Lower lobe of right lung (tissue), 2 donors: Measurements from ENCODE around the gene DNM3. TPM values are rescaled to one million over a fixed set of nuclear protein-coding genes. Genes with fewer than 3 reads are reported as not detected.

Source experiments
- ATAC-seq, 2 donors: fragments of 200-7000 bp; cut with Tn5 transposase; one replicate each; pipeline ENCODE4 v1.9.1; 2020 to 2022; ENCODE audit warnings: mild to moderate bottlenecking in 2 of 2, moderate library complexity in 2 of 2
- DNase-seq: peaks from one replicate; pipeline ENCODE4 v3.0.0-alpha.2; 2020
- H3K27ac ChIP-seq: fragments of 200-600 bp; one replicate; pipeline ENCODE4 v1.8.0; 2022
- H3K27me3 ChIP-seq: fragments of 200-600 bp; one replicate; pipeline ENCODE4 v1.8.0; 2022; ENCODE audit warnings: low read depth
- H3K36me3 ChIP-seq: fragments of 200-600 bp; one replicate; pipeline ENCODE4 v1.8.0; 2022; ENCODE audit warnings: mild to moderate bottlenecking
- H3K4me1 ChIP-seq: fragments of 200-600 bp; one replicate; pipeline ENCODE4 v1.8.0; 2022
- H3K4me3 ChIP-seq: fragments of 200-600 bp; one replicate; pipeline ENCODE4 v1.8.0; 2022; ENCODE audit warnings: mild to moderate bottlenecking
- H3K9me3 ChIP-seq: fragments of 200-600 bp; one replicate; pipeline ENCODE4 v1.8.0; 2022
- CTCF ChIP-seq: fragments of 200-600 bp; IDR thresholded peaks from one replicate; pipeline ENCODE4 v1.8.0; 2022; ENCODE audit warnings: antibody characterized with exemption, mild to moderate bottlenecking
- intact Hi-C: fragments of 100-400 bp; cut with DNase I; formaldehyde crosslinking; loops from one replicate; pipeline ENCODE4 v1.11.0; 2022
- total RNA-seq: library from RNA; stranded (reverse); fragmentation: NEBNext Ultra II Directional; extraction: Animal tissue kit (Norgen Biotek cat#: 25700); gene quantifications from one replicate; pipeline ENCODE4 v1.2.1, GENCODE V29; 2021
- donor health status: DM: no; HTN: yes; CAD: no; lungs with severe emphysema.

The DNM3 gene
- total RNA-seq, 1 donor from 2014 or later, result 12.4 TPM

DNA sequence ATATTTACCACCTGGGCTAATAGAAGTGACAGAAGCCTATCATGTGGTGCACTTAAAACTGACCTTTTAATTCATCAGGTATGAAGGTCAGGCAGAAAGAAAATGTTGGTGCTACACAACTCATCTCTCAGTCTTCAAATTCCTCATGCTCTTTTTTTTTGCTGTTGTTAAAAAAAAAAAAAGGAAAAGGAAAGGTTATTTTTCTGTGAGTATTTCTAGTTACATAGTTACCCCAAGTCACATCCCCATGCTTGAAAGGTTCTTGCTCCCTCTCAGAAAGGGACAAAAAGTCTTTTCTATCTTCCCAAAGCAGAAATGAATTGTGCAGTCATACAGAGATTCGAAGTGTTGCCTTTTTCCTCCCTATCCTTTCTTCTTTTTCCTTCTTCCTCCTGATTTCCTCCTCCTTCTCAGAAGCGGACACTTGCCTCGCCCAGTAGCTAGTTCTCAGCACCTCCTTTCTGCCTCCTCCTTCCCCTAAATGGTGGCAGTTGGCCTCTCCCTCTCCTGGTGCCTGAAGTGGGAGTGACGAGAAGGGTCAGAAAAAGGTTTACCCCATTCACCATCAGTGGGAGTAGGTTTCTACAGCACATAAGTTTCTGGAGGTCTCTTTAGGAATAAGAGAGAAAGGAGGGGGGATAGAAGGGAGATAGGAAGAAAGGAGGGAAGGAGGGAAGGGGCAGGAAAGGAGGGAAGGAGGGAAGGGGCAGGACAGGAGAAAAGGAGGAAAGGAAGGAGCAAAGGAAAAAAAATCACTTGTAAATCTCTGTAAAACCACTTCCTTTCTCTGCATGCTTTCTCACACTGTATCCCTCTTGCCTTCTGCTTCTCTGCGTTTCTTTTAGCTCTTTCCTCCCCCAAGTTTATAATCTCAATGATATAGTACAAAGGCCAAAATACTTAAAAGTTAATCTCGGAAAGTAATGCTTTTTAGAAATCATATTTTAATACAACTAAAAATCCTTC is 558.7 kb downstream of the DNM3 start:
- no peak for TF ChIP-seq CTCF
- Histone ChIP-seq H3K36me3 (no peaks in the 10 kb centered on the region), H3K27ac (no peak overlapping the region), H3K4me1 (peaks cover 10% of the 10 kb centered on the region), H3K4me3 (no peak overlapping the region), H3K9me3 (no peaks in the 10 kb centered on the region), H3K27me3 (no peaks in the 10 kb centered on the region)
- DNase-seq, result no peak
- intact Hi-C loops, result no loop called here
- no peak for ATAC-seq

- Histone ChIP-seq H3K4me1 (peaks cover 10% of the 10 kb centered on the region), H3K27me3 (no peaks in the 10 kb centered on the region), H3K36me3 (no peaks in the 10 kb centered on the region), H3K4me3 (no peak overlapping the region), H3K27ac (no peak overlapping the region), H3K9me3 (no peaks in the 10 kb centered on the region)
- ATAC-seq, result no peak
- no peak for DNase-seq
- intact Hi-C loops, result no loop called here
- TF ChIP-seq CTCF, result no peak
Observed at GRCh38 chr1:172400722-172401105, 559.4 kb downstream of the DNM3 start.

GRCh38 chr1:172401477-172401876 is 560.2 kb downstream of the DNM3 start:
- intact Hi-C loops, result no loop called here
- no peak for ATAC-seq
- peaks cover 10% of the 10 kb centered on the region for H3K4me1 ChIP-seq
- no peaks in the 10 kb centered on the region for H3K27me3 ChIP-seq
- TF ChIP-seq CTCF, result no peak
- no peak overlapping the region for H3K27ac ChIP-seq
- no peaks in the 10 kb centered on the region for H3K9me3 ChIP-seq
- no peaks in the 10 kb centered on the region for H3K36me3 ChIP-seq
- no peak for DNase-seq
- no peak overlapping the region for H3K4me3 ChIP-seq

DNA sequence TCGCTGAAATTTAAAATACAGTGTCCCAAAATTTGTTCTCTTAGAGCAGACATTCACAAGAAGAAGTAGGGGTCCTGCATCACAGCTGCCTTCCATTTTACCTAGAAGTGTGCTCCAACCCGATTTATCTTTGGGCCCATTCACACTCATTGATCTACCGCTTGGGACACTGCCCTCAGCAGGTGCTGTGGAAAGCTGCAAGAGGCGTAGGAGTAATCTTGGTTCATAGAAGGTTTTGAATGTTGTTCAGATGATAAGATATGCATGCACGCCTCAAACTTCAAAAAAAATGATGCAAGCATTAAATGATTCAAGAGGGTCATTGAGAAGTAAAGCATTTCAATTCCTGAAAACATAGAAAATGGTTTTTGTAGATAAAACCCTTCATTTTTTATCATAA is 560.6 kb downstream of the DNM3 start:
- no peaks in the 10 kb centered on the region for H3K27me3 ChIP-seq
- H3K27ac ChIP-seq, result no peak overlapping the region
- peaks cover 10% of the 10 kb centered on the region for H3K4me1 ChIP-seq
- intact Hi-C loops, result no loop called here
- DNase-seq (no peak), ATAC-seq (no peak)
- no peaks in the 10 kb centered on the region for H3K9me3 ChIP-seq
- H3K36me3 ChIP-seq, result no peaks in the 10 kb centered on the region
- H3K4me3 ChIP-seq, result no peak overlapping the region
- TF ChIP-seq CTCF, result no peak

DNA sequence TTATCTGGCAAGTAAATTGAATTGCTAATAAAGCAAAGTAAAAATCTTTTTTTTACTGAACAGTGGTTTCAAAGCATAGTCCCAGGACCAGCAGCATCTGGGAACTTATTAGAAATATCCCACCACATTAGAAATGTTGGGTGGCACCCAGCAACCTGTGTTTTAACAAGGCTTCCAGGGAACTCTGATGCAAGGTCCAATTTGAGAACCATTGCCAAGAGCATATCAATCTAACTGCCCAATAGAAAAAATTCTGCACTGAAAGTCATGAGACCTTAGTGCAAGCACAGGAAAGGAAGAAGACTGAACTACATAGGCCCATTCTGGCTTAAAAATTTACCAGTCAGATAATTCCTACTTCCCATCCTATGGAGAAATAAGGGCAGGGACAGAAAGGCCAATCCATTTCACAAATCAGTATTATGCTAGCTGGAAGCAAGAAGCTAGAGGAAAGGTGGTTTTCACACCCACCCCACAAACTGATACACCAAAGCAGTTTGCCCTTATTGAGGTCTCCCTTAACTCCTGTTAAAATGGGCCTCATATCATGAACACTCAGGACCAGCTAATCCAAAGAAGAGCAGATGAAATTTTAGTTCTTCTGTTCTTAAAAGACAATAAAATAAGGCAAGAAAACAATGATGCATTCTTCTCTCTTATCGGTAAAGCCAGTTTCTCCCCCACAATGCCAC is 561.7 kb downstream of the DNM3 start:
- TF ChIP-seq CTCF, result no peak
- Histone ChIP-seq H3K4me1 (peaks cover 7% of the 10 kb centered on the region), H3K27me3 (no peaks in the 10 kb centered on the region), H3K27ac (no peak overlapping the region), H3K4me3 (no peak overlapping the region), H3K9me3 (no peaks in the 10 kb centered on the region), H3K36me3 (no peaks in the 10 kb centered on the region)
- intact Hi-C loops, result no loop called here
- DNase-seq, result no peak
- no peak for ATAC-seq
